Adrenal gland (tissue), 5 donors: ENCODE measurements around the gene UNC13B.

ENCODE experiments used
- CTCF ChIP-seq, 6 experiments: fragments of 450-650 bp in 4 of 6; fragments of 200-600 bp in 2 of 6; sonication (generic) in 1 of 6; IDR thresholded peaks; 1 replicate in 5 of 6; 2 replicates in 1 of 6; pipeline versions ENCODE4 v1.5.1 to v1.8.0; 2016 to 2021; ENCODE audit warnings: antibody characterized with exemption in 6 of 6, mild to moderate bottlenecking in 2 of 6, moderate library complexity in 1 of 6
- POLR2A ChIP-seq, 2 donors: fragments of 450-650 bp; IDR thresholded peaks; one replicate each; pipeline ENCODE4 v1.6.1; 2017; ENCODE audit warnings: antibody characterized with exemption in 2 of 2, mild to moderate bottlenecking in 2 of 2, moderate library complexity in 1 of 2
- donor health status: DM: no; HTN: no; CAD: no.

- TF ChIP-seq CTCF (IDR thresholded peaks at IDR 0.05): no peak
- TF ChIP-seq POLR2A (IDR thresholded peaks at IDR 0.05): no peak
Observed at GRCh38 chr9:35322075-35322885, 160.5 kb downstream of the UNC13B start.
